Nephron progenitor cell (in vitro differentiated cells): Measurements from ENCODE around the gene STAB1.

Experiments
- DNase-seq: peaks from one replicate; pipeline ENCODE4 v3.0.0; 2021
- H3K27ac Mint-ChIP-seq: 2 replicates; pipeline ENCODE4 v1.8.0; 2021; ENCODE audit warnings: mild to moderate bottlenecking, moderate library complexity, mixed read lengths
- H3K27me3 Mint-ChIP-seq: 2 replicates; pipeline ENCODE4 v1.8.0; 2021; ENCODE audit warnings: mild to moderate bottlenecking, low read depth, mixed read lengths; ENCODE audit not compliant: poor library complexity
- H3K36me3 Mint-ChIP-seq: 2 replicates; pipeline ENCODE4 v1.8.0; 2021; ENCODE audit warnings: low read depth, mixed read lengths
- H3K4me1 Mint-ChIP-seq: 2 replicates; pipeline ENCODE4 v1.8.0; 2021; ENCODE audit warnings: mixed read lengths
- H3K4me3 Mint-ChIP-seq: 2 replicates; pipeline ENCODE4 v1.8.0; 2021; ENCODE audit warnings: mild to moderate bottlenecking, moderate library complexity, mixed read lengths
- H3K9me3 Mint-ChIP-seq: 2 replicates; pipeline ENCODE4 v1.8.0; 2021; ENCODE audit warnings: mild to moderate bottlenecking, moderate library complexity, mixed read lengths
- CTCF ChIP-seq: fragments of 200-600 bp; sonication (generic); IDR thresholded peaks from 2 replicates; pipeline ENCODE4 v1.5.0; 2021; ENCODE audit warnings: antibody characterized with exemption

Gene STAB1

GRCh38 chr3:52480768-52481715 lies 14.1 kb upstream of the STAB1 start:
- no peak for TF ChIP-seq CTCF
- peak overlapping the region; percentile 78 for H3K27ac Mint-ChIP-seq
- H3K36me3 Mint-ChIP-seq, result peaks cover 72% of the 10 kb centered on the region
- DNase-seq, result no peak
- no peak overlapping the region for H3K4me3 Mint-ChIP-seq
- H3K9me3 Mint-ChIP-seq, result no peaks in the 10 kb centered on the region
- peaks cover 2% of the 10 kb centered on the region for H3K27me3 Mint-ChIP-seq
- peaks cover 44% of the 10 kb centered on the region for H3K4me1 Mint-ChIP-seq

GRCh38 chr3:52481819-52482521 lies 13.2 kb upstream of the STAB1 start:
- H3K36me3 Mint-ChIP-seq, result peaks cover 66% of the 10 kb centered on the region
- no peak overlapping the region for H3K4me3 Mint-ChIP-seq
- peaks cover 44% of the 10 kb centered on the region for H3K4me1 Mint-ChIP-seq
- no peaks in the 10 kb centered on the region for H3K27me3 Mint-ChIP-seq
- peak; percentile 32 for TF ChIP-seq CTCF
- DNase-seq, result peak; percentile 49
- no peaks in the 10 kb centered on the region for H3K9me3 Mint-ChIP-seq
- peak overlapping the region; percentile 78 for H3K27ac Mint-ChIP-seq

- H3K4me1 Mint-ChIP-seq, result peaks cover 44% of the 10 kb centered on the region
- peak overlapping the region; percentile 94 for H3K27ac Mint-ChIP-seq
- no peak for TF ChIP-seq CTCF
- H3K27me3 Mint-ChIP-seq, result no peaks in the 10 kb centered on the region
- H3K4me3 Mint-ChIP-seq, result no peak overlapping the region
- no peaks in the 10 kb centered on the region for H3K9me3 Mint-ChIP-seq
- DNase-seq, result no peak
- peaks cover 64% of the 10 kb centered on the region for H3K36me3 Mint-ChIP-seq
Measured at GRCh38 chr3:52483081-52483480, 12.1 kb upstream of the STAB1 start.

- Mint-ChIP-seq H3K36me3 (peaks cover 59% of the 10 kb centered on the region), H3K27ac (peak overlapping the region; percentile 94), H3K4me1 (peaks cover 44% of the 10 kb centered on the region), H3K27me3 (no peaks in the 10 kb centered on the region), H3K4me3 (peak overlapping the region; percentile 36), H3K9me3 (no peaks in the 10 kb centered on the region)
- TF ChIP-seq CTCF, result no peak
- no peak for DNase-seq
Measured at GRCh38 chr3:52483577-52484381, 11.4 kb upstream of the STAB1 start.

- DNase-seq, result no peak
- H3K27ac Mint-ChIP-seq, result peak overlapping the region; percentile 90
- no peaks in the 10 kb centered on the region for H3K9me3 Mint-ChIP-seq
- no peak for TF ChIP-seq CTCF
- H3K4me1 Mint-ChIP-seq, result peaks cover 44% of the 10 kb centered on the region
- peak overlapping the region; percentile 13 for H3K4me3 Mint-ChIP-seq
- no peaks in the 10 kb centered on the region for H3K27me3 Mint-ChIP-seq
- peaks cover 48% of the 10 kb centered on the region for H3K36me3 Mint-ChIP-seq
Measured at GRCh38 chr3:52484680-52485461, 10.3 kb upstream of the STAB1 start.
